GM21825 (cell line): ENCODE measurements around the gene ABHD6.
"Not testable (repeated sequence)": the region's sequence is repeated elsewhere in the genome, so short reads cannot be mapped to it uniquely, and the experiment has no call there.

Experiments
- ATAC-seq: cut with Tn5 transposase; IDR thresholded peaks from one replicate; pipeline ENCODE4 v1.9.1; 2021; ENCODE audit warnings: mild to moderate bottlenecking, moderate library complexity; ENCODE audit not compliant: unreplicated experiment

ABHD6 gene

GRCh38 chr3:58207954-58208353 is 29.6 kb upstream of the ABHD6 start:
- ATAC-seq = no peak

GRCh38 chr3:58209933-58210332 is 27.7 kb upstream of the ABHD6 start:
- ATAC-seq = no peak

- no peak for ATAC-seq
Measured at GRCh38 chr3:58210761-58211460, 26.7 kb upstream of the ABHD6 start, which contains the start of gene DNASE1L3. Gene DNASE1L3, minus strand, starts transcription at chr3:58210972. Its CDS starts 66 bp downstream, at chr3:58210906.

- ATAC-seq = peak; percentile 78
Measured at GRCh38 chr3:58214484-58215316, 22.9 kb upstream of the ABHD6 start.

- peak; percentile 4 for ATAC-seq
Measured at GRCh38 chr3:58215317-58216025, 22.1 kb upstream of the ABHD6 start.

- no peak for ATAC-seq
Measured at GRCh38 chr3:58216496-58217195, 20.9 kb upstream of the ABHD6 start.

GRCh38 chr3:58217209-58217811 is 20.3 kb upstream of the ABHD6 start:
- ATAC-seq = peak; percentile 33

GRCh38 chr3:58218904-58219303 is 18.7 kb upstream of the ABHD6 start:
- ATAC-seq = no peak

GRCh38 chr3:58222161-58222724 is 15.3 kb upstream of the ABHD6 start:
- ATAC-seq = no peak

- ATAC-seq = no peak
Measured at GRCh38 chr3:58223855-58224254, 13.7 kb upstream of the ABHD6 start.

- not testable (repeated sequence) for ATAC-seq
Measured at GRCh38 chr3:58227933-58228332, 9.7 kb upstream of the ABHD6 start.

- ATAC-seq = no peak
Measured at GRCh38 chr3:58230876-58231552, 6.6 kb upstream of the ABHD6 start.

GRCh38 chr3:58231666-58232065 is 5.9 kb upstream of the ABHD6 start:
- no peak for ATAC-seq

GRCh38 chr3:58234516-58234931 is 3.1 kb upstream of the ABHD6 start:
- no peak for ATAC-seq

GRCh38 chr3:58235970-58236369 is 1.6 kb upstream of the ABHD6 start:
- ATAC-seq = no peak

- ATAC-seq = no peak
Measured at GRCh38 chr3:58236527-58237237, 910 bp upstream of the ABHD6 start.

GRCh38 chr3:58237941-58238681 is 519 bp downstream of the ABHD6 start:
- peak; percentile 18 for ATAC-seq

- no peak for ATAC-seq
Measured at GRCh38 chr3:58238830-58239229, 1.2 kb downstream of the ABHD6 start.
